Heart left ventricle (tissue), 16 donors: ENCODE data around the gene PRTN3. TPM values are rescaled to one million over a fixed set of nuclear protein-coding genes. Genes with fewer than 3 reads are reported as not detected.

ENCODE experiments used
- ATAC-seq, 4 donors: fragments of 200-7000 bp; cut with Tn5 transposase; one replicate each; pipeline ENCODE4 v1.9.1; 2020 to 2022; ENCODE audit warnings: moderate library complexity in 4 of 4, mild to moderate bottlenecking in 3 of 4, moderate number of reproducible peaks in 1 of 4
- DNase-seq, 5 donors: peaks; one replicate each; pipeline ENCODE4 v3.0.0-alpha.2; 2020
- H3K27ac ChIP-seq, 12 donors: fragments of 200-600 bp; sonication (generic) in 4 of 12; one replicate each; pipeline versions ENCODE4 v1.5.0 to v1.8.0; 2016 to 2022; ENCODE audit warnings: mild to moderate bottlenecking in 2 of 12
- H3K27me3 ChIP-seq, 9 donors: fragments of 200-600 bp; sonication (generic) in 2 of 9; one replicate each; pipeline versions ENCODE4 v1.5.1 to v1.8.0; 2016 to 2022; ENCODE audit warnings: mild to moderate bottlenecking in 3 of 9
- H3K36me3 ChIP-seq, 9 donors: fragments of 200-600 bp; sonication (generic) in 2 of 9; one replicate each; pipeline versions ENCODE4 v1.5.0 to v1.8.0; 2018 to 2022; ENCODE audit warnings: mild to moderate bottlenecking in 2 of 9
- H3K4me1 ChIP-seq, 12 donors: fragments of 200-600 bp; sonication (generic) in 4 of 12; one replicate each; pipeline versions ENCODE4 v1.5.0 to v1.8.0; 2016 to 2022; ENCODE audit warnings: mild to moderate bottlenecking in 3 of 12
- H3K4me3 ChIP-seq, 12 donors: fragments of 200-600 bp; sonication (generic) in 4 of 12; one replicate each; pipeline versions ENCODE4 v1.5.0 to v1.8.0; 2017 to 2022; ENCODE audit warnings: mild to moderate bottlenecking in 9 of 12, moderate library complexity in 4 of 12
- H3K9me3 ChIP-seq, 12 donors: fragments of 200-600 bp; sonication (generic) in 4 of 12; one replicate each; pipeline versions ENCODE4 v1.5.0 to v1.8.0; 2016 to 2022; ENCODE audit warnings: mild to moderate bottlenecking in 1 of 12
- CTCF ChIP-seq, 12 donors: fragments of 200-600 bp; sonication (generic) in 4 of 12; IDR thresholded peaks; one replicate each; pipeline versions ENCODE4 v1.5.0 to v1.8.0; 2018 to 2022; ENCODE audit warnings: antibody characterized with exemption in 12 of 12, mild to moderate bottlenecking in 5 of 12
- POLR2A ChIP-seq, 2 donors: fragments of 450-650 bp; IDR thresholded peaks; one replicate each; pipeline ENCODE4 v1.6.1; 2017; ENCODE audit warnings: antibody characterized with exemption in 2 of 2, mild to moderate bottlenecking in 2 of 2, moderate library complexity in 2 of 2
- WGBS, 4 donors: extraction: QIAGEN DNeasy Blood & Tissue Kit in 2 of 4; methylation state at CpG; one replicate each; pipeline versions ENCODE4 v1.1.5 to v1.1.7; 2013 to 2018; 5-methylcytosine and 5-hydroxymethylcytosine counted together
- intact Hi-C, 10 donors: fragments of 100-400 bp; cut with DNase I; formaldehyde crosslinking; loops; one replicate each; pipeline versions ENCODE4 v1.11.1 to v1.14.2; 2022
- polyA plus RNA-seq, 2 donors: library from polyadenylated mRNA; stranded (reverse); fragments of 200-250 nt; gene quantifications; one replicate each; pipeline ENCODE4 v1.2.3, GENCODE V29; 2013
- total RNA-seq, 9 donors: library from RNA; depleted of rRNA in 2 of 9; stranded (reverse); fragments of >200 nt in 2 of 9; fragmentation: NEBNext Ultra II Directional in 3 of 9; extraction: Animal tissue kit (Norgen Biotek cat#: 25700) in 3 of 9; gene quantifications; one replicate each; pipeline versions ENCODE4 v1.1.0 to v1.2.4, GENCODE V29; 2016 to 2023
- donor health status: ischemic (EF 13 %, LVEDD 7.1; RV severe dilation, severe dysfunction).
- donor health status: healthy with polysubstance abuse.
- donor health status: DM: no; HTN: yes; CAD: no.
- donor health status: DM: no; HTN: no; CAD: no.
- donor health status: ischemic (EF 25% LVEDD 6.9; RV normal size, moderate dysfunction).
- donor health status: ischemic (EF 25% LVEDD 5.7; RV mildly dilated, moderate dysfunction).
- donor health status: healthy.
- donor health status: DM: yes; HTN: yes; CAD: no.
- donor health status: ischemic (EF 35%, LVEDD 5.7; RV mildly dilated, moderate dysfunction).
- donor health status: nonischemic (EF 11% LVEDD 7.7; RV severe dilation, severe dysfunction).
- donor health status: DM: yes; HTN: yes; CAD: no.
- donor health status: PGD.
- donor health status: ischemic (EF 29% LVEDD 5.4; RV normal size, mild dysfunction).
- donor health status: nonischemic (EF 23%, LVEDD 6.1; RV moderate dilation, normal function).

The PRTN3 gene
- total and polyA plus RNA-seq, 11 donors = 0.11 to 0.40 TPM; not detected in 9

- Histone ChIP-seq H3K9me3 (no peaks in the 10 kb centered on the region), H3K27ac (no peak overlapping the region), H3K4me1 (peaks cover 0 to 23% (median 10%) of the 10 kb centered on the region in 12 donors), H3K36me3 (peaks cover 15 to 99% (median 94%) of the 10 kb centered on the region in 9 donors), H3K27me3 (no peaks in the 10 kb centered on the region), H3K4me3 (no peak overlapping the region)
- DNase-seq = peak in 1 of 5 donors; percentile 15
- ATAC-seq = no peak
- TF ChIP-seq POLR2A (IDR thresholded peaks at IDR 0.05) (no peak), CTCF (IDR thresholded peaks at IDR 0.05) (no peak)
- WGBS, 4 donors = 89 to 93% (median 91%) methylated on average over 20 to 26 of the region's 26 CpGs
- intact Hi-C loops = no loop called here
Measured at GRCh38 chr19:808423-808775, 32.4 kb upstream of the PRTN3 start.

DNA sequence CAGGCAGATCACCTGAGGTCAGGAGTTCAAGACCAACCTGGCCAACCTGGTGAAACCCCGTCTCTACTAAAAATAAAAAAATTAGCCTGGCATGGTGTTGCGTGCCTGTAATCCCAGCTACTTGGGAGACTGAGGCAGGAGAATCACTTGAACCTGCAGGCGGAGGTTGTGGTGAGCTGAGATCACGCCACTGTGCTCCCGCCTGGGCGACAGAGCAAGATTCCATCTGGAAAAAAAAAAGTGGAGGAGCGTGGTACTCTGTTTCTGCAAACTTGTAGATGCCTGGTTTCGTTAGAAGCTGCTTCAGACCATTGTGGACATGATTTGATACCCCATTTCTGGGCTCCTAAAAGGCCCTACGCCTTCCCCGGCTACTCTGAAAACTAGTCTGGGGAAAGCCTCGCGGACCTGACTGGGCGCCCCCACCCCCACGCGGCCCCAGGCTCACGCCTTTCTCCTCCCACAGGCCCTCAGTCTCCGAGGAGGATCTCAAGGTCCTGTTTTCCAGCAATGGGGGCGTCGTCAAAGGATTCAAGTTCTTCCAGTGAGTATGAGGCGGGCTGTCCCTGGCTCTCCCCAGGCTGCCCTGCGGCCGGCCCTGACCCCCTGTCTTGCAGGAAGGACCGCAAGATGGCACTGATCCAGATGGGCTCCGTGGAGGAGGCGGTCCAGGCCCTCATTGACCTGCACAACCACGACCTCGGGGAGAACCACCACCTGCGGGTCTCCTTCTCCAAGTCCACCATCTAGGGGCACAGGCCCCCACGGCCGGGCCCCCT, 30.5 kb upstream of the PRTN3 start:
- TF ChIP-seq CTCF (IDR thresholded peaks at IDR 0.05) (no peak), POLR2A (IDR thresholded peaks at IDR 0.05) (no peak)
- no peak for ATAC-seq
- WGBS, 4 donors = 79 to 85% (median 85%) methylated on average over 24 to 30 of the region's 30 CpGs

GRCh38 chr19:810883-811489, 29.8 kb upstream of the PRTN3 start:
- DNase-seq = peak in 1 of 5 donors; percentile 19
- ATAC-seq = peak in 1 of 4 donors; percentile 2
- Histone ChIP-seq H3K27me3 (no peaks in the 10 kb centered on the region), H3K27ac (no peak overlapping the region), H3K9me3 (no peaks in the 10 kb centered on the region), H3K4me3 (no peak overlapping the region), H3K36me3 (peaks cover 6 to 79% (median 70%) of the 10 kb centered on the region in 9 donors), H3K4me1 (peaks cover 0 to 5% (median 0%) of the 10 kb centered on the region in 12 donors)
- intact Hi-C loops = no loop called here
- WGBS, 4 donors = 84 to 87% (median 86%) methylated on average over 21 to 25 of the region's 25 CpGs
- TF ChIP-seq CTCF (IDR thresholded peaks at IDR 0.05) (no peak), POLR2A (IDR thresholded peaks at IDR 0.05) (no peak)

More for the DNA sequence above, 30.5 kb upstream of the PRTN3 start:
- Histone ChIP-seq H3K4me1 (peaks cover 0 to 9% (median 0%) of the 10 kb centered on the region in 12 donors), H3K27ac (no peak overlapping the region), H3K27me3 (no peaks in the 10 kb centered on the region), H3K4me3 (no peak overlapping the region), H3K9me3 (no peaks in the 10 kb centered on the region), H3K36me3 (peaks cover 11 to 87% (median 77%) of the 10 kb centered on the region in 9 donors)
- peak in 3 of 5 donors; percentile 18 to 67 (median 25) for DNase-seq
- intact Hi-C loops = no loop called here

- 94 to 95% (median 95%) methylated on average over 20 of the region's 20 CpGs for WGBS, 4 donors
- no peaks in the 10 kb centered on the region for H3K9me3 ChIP-seq
- ATAC-seq = no peak
- no peak overlapping the region for H3K27ac ChIP-seq
- H3K4me3 ChIP-seq = no peak overlapping the region
- TF ChIP-seq CTCF (IDR thresholded peaks at IDR 0.05) (no peak), POLR2A (IDR thresholded peaks at IDR 0.05) (no peak)
- H3K36me3 ChIP-seq = peaks cover 6 to 73% (median 64%) of the 10 kb centered on the region in 9 donors
- DNase-seq = no peak
- intact Hi-C loops = no loop called here
- H3K4me1 ChIP-seq = peaks cover 0 to 4% (median 0%) of the 10 kb centered on the region in 12 donors
- H3K27me3 ChIP-seq = no peaks in the 10 kb centered on the region
Measured at GRCh38 chr19:811506-812048, 29.2 kb upstream of the PRTN3 start.
